K562 (cell line): ENCODE results near the gene LOC128125822.

ENCODE experiments used
- ATAC-seq: fragments of 200-7000 bp; cut with Tn5 transposase; 3 replicates; pipeline ENCODE4 v1.9.1; 2020; ENCODE audit warnings: moderate library complexity
- BruUV-seq: library from RNA; stranded (reverse); fragments of 400-500 nt; replicated peaks from 2 replicates; lab custom pipeline; 2021; lab: Mats Ljungman, UMichigan
- CTCF ChIA-PET: fragments of 300-600 bp; formaldehyde crosslinking; extraction: SDS; loops from one replicate; lab custom pipeline; 2021; ENCODE audit warnings: low intra/inter-chr PET ratio; lab: Yijun Ruan, JAX
- POLR2A ChIA-PET: fragments of 300-600, 350-650 bp; sonication (Branson Sonifier 250); formaldehyde crosslinking; extraction: SDS; loops from one replicate; lab custom pipeline; 2021; ENCODE audit warnings: antibody characterized with exemption, inconsistent platforms; lab: Yijun Ruan, JAX
- DNase-seq, 4 experiments: peaks; one replicate each; pipeline versions ENCODE4 v3.0.0 to v3.0.0-alpha.2; 2011 to 2018; ENCODE audit warnings: low spot score in 3 of 4, mixed read lengths in 3 of 4; ENCODE audit errors: extremely low read depth in 1 of 4
- FAIRE-seq: peaks from 2 replicates; lab custom pipeline; 2011; peaks lifted over from hg19 to GRCh38; lab: Jason Lieb, UNC
- H2AFZ ChIP-seq: 2 replicates; pipeline ENCODE4 v1.6.0; 2011; ENCODE audit warnings: low read depth, low read length, control low read depth, inconsistent platforms
- H3K27ac ChIP-seq: fragments of 200-600 bp; 3 replicates; pipeline ENCODE4 v1.8.0; 2011; ENCODE audit warnings: low read depth, mild to moderate bottlenecking, control low read depth, inconsistent platforms, low read length, moderate library complexity, mixed read lengths; ENCODE audit errors: extremely low read depth
- H3K27me3 ChIP-seq, 2 experiments: fragments of 300-600 bp in 1 of 2; 2 replicates in 1 of 2; 3 replicates in 1 of 2; pipeline versions ENCODE4 v1.6.0 to v1.8.0; 2011; ENCODE audit warnings: inconsistent platforms in 2 of 2, low read length in 2 of 2, mild to moderate bottlenecking in 1 of 2, mixed read lengths in 1 of 2, moderate library complexity in 1 of 2; ENCODE audit not compliant: control insufficient read depth in 2 of 2, insufficient read depth in 2 of 2
- H3K36me3 ChIP-seq: fragments of 300-600 bp; 3 replicates; pipeline ENCODE4 v1.8.0; 2011; ENCODE audit warnings: mild to moderate bottlenecking, low read length, inconsistent platforms; ENCODE audit not compliant: control insufficient read depth, insufficient read depth
- H3K4me1 ChIP-seq, 2 experiments: fragments of 200-600 bp in 1 of 2; replicated peaks in 1 of 2; 2 replicates in 1 of 2; 3 replicates in 1 of 2; pipeline versions ENCODE4 v1.5.1 to v1.8.0; 2011; ENCODE audit warnings: inconsistent platforms in 2 of 2, low read length in 2 of 2, mild to moderate bottlenecking in 1 of 2, mixed read lengths in 1 of 2, moderate library complexity in 1 of 2; ENCODE audit not compliant: control insufficient read depth in 2 of 2, insufficient read depth in 2 of 2
- H3K4me2 ChIP-seq: 2 replicates; pipeline ENCODE4 v1.6.1; 2011; ENCODE audit warnings: low read length, control low read depth, inconsistent platforms, mixed read lengths; ENCODE audit not compliant: insufficient read depth
- H3K4me3 ChIP-seq: fragments of 200-600 bp; sonication (generic), shearing (Covaris generic); 2 replicates; pipeline ENCODE4 v1.5.1; 2016; ENCODE audit warnings: control low read depth, inconsistent platforms
- H3K79me2 ChIP-seq: fragments of 200-600 bp; 3 replicates; pipeline ENCODE4 v1.8.0; 2011; ENCODE audit warnings: low read length, inconsistent platforms; ENCODE audit not compliant: control insufficient read depth, insufficient read depth
- H3K9ac ChIP-seq, 2 experiments: 2 replicates each; pipeline versions ENCODE4 v1.6.0 to v1.6.1; 2011; ENCODE audit warnings: low read depth in 2 of 2, low read length in 2 of 2, control low read depth in 1 of 2, inconsistent platforms in 1 of 2, mild to moderate bottlenecking in 1 of 2, mixed read lengths in 1 of 2; ENCODE audit not compliant: insufficient read depth in 1 of 2
- H3K9me1 ChIP-seq: one replicate; pipeline ENCODE4 v1.6.0; 2011; ENCODE audit warnings: inconsistent platforms, mild to moderate bottlenecking, low read length, moderate library complexity; ENCODE audit not compliant: control insufficient read depth, insufficient read depth
- H3K9me3 ChIP-seq: replicated peaks from 2 replicates; pipeline ENCODE4 v1.5.1; 2011; ENCODE audit warnings: low read depth, low read length, inconsistent platforms; ENCODE audit not compliant: control insufficient read depth, insufficient read depth
- H4K20me1 ChIP-seq: replicated peaks from 2 replicates; pipeline ENCODE4 v1.6.1; 2011; ENCODE audit warnings: low read length, inconsistent platforms, mixed read lengths; ENCODE audit not compliant: control insufficient read depth, insufficient read depth
- NFIC ChIP-seq: fragments of 450-650 bp; IDR thresholded peaks from 2 replicates; pipeline ENCODE4 v1.6.1; 2017; ENCODE audit warnings: mild to moderate bottlenecking, inconsistent platforms
- PYGO2 ChIP-seq: fragments of 450-650 bp; IDR thresholded peaks from 2 replicates; pipeline ENCODE4 v1.6.1; 2016; ENCODE audit warnings: mild to moderate bottlenecking, missing genetic modification characterization, moderate library complexity, missing compliant biosample characterization
- ZFPM2 ChIP-seq: fragments of 250-450 bp; sonication (Bioruptor Pico); IDR thresholded peaks from 2 replicates; pipeline ENCODE4 v1.5.1; 2022; ENCODE audit warnings: mild to moderate bottlenecking
- ZNF395 ChIP-seq: fragments of 200-800 bp; sonication (Bioruptor generic); IDR thresholded peaks from 2 replicates; pipeline ENCODE4 v1.6.1; 2017; ENCODE audit warnings: missing genetic modification characterization, missing compliant biosample characterization
- WGBS: fragments of 100-300 bp; shearing (Covaris generic); methylation state at CpG from one replicate; pipeline ENCODE4 v1.1.6; 2016; ENCODE audit warnings: low coverage, mixed read lengths; ENCODE audit not compliant: insufficient coverage; ENCODE audit errors: missing lambda C conversion rate; 5-methylcytosine and 5-hydroxymethylcytosine counted together
- in situ Hi-C: fragments of 300-500 bp; cut with MboI; formaldehyde crosslinking; loops from 4 replicates; pipeline ENCODE4 v1.15.0; 2018; ENCODE audit warnings: inconsistent platforms, mixed read lengths
- intact Hi-C: fragments of 100-400 bp; cut with micrococcal nuclease; formaldehyde crosslinking; loops from 2 replicates; pipeline ENCODE4 v1.14.2; 2022
- TF ChIP-seq, protein P1 (sequence below): fragments of 450-650 bp; IDR thresholded peaks from 2 replicates; pipeline ENCODE4 v1.6.1; 2016; ENCODE audit warnings: mild to moderate bottlenecking

LOC128125822 gene

DNA sequence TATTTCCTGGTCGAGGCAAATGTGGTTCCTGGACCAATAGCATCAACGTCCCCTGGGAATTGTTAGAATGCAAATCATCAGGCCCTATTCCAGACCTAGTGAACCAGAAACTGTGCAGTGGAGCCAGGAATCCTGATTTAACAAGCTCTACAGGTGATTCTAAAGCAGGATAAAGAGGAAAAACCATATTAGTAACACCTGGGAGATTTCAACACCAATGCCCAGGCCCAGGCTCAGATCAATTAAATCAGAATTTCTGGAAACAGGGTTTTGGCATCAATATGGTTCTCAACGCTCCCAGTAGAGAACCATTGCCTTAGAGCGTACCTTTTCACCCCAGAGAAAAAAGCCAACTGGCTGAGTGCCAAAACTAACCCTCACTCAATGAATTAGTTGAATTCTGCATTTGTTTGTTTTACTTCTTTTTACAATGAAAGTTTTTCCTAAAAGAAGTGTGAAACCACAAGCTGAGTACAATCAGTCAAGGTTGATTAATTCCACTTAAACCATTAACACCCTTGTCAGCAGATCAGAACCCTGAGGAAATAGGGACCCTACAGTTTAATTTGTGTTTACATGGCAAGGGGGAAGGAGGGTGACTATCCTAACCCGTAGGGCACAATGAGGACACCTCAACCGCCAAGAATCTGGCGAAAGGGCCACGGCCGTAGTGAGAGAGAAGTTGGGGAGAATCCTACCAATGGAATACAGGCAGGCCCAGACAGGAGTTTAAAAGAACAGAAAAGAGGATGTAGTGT lies 34.9 kb upstream of the LOC128125822 start:
- WGBS = under 1% methylated on average over 9 of the region's 9 CpGs
- Histone ChIP-seq H3K4me1 (no peaks in the 10 kb centered on the region), H3K9ac (no peak overlapping the region), H3K9me3 (no peaks in the 10 kb centered on the region), H3K79me2 (no peaks in the 10 kb centered on the region), H4K20me1 (no peaks in the 10 kb centered on the region), H3K4me2 (no peak overlapping the region), H2AFZ (no peak overlapping the region), H3K9me1 (no peaks in the 10 kb centered on the region), H3K27ac (no peak overlapping the region), H3K4me3 (no peak overlapping the region), H3K36me3 (no peaks in the 10 kb centered on the region), H3K27me3 (no peaks in the 10 kb centered on the region)
- DNase-seq (no peak), ATAC-seq (no peak), FAIRE-seq (no peak)
- intact Hi-C loops (no loop called here), in situ Hi-C loops (no loop called here)
- BruUV-seq = no TSS peak
- POLR2A ChIA-PET = no interaction called here
- CTCF ChIA-PET = no interaction called here
- TF ChIP-seq PYGO2 (tag) = no peak
- TF ChIP-seq, protein P1, sequence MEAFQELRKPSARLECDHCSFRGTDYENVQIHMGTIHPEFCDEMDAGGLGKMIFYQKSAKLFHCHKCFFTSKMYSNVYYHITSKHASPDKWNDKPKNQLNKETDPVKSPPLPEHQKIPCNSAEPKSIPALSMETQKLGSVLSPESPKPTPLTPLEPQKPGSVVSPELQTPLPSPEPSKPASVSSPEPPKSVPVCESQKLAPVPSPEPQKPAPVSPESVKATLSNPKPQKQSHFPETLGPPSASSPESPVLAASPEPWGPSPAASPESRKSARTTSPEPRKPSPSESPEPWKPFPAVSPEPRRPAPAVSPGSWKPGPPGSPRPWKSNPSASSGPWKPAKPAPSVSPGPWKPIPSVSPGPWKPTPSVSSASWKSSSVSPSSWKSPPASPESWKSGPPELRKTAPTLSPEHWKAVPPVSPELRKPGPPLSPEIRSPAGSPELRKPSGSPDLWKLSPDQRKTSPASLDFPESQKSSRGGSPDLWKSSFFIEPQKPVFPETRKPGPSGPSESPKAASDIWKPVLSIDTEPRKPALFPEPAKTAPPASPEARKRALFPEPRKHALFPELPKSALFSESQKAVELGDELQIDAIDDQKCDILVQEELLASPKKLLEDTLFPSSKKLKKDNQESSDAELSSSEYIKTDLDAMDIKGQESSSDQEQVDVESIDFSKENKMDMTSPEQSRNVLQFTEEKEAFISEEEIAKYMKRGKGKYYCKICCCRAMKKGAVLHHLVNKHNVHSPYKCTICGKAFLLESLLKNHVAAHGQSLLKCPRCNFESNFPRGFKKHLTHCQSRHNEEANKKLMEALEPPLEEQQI = no peak
- TF ChIP-seq NFIC = peak; percentile 77
- TF ChIP-seq ZNF395 (CRISPR knock-in tag) = no peak
- no peak for TF ChIP-seq ZFPM2 (CRISPR knock-in tag)
- TF ChIP-seq, all 486 proteins: peak for 1
